ENCODE measurements around the gene STARD5.
"Not testable (repeated sequence)": the region's sequence is repeated elsewhere in the genome, so short reads cannot be mapped to it uniquely, and the experiment has no call there.

Gene STARD5, protein sequence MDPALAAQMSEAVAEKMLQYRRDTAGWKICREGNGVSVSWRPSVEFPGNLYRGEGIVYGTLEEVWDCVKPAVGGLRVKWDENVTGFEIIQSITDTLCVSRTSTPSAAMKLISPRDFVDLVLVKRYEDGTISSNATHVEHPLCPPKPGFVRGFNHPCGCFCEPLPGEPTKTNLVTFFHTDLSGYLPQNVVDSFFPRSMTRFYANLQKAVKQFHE

GRCh38 chr15:81323944-81324881 is at the start of gene STARD5:
Gene STARD5 (minus strand): TSS chr15:81324141. CDS start chr15:81324099, 42 bp downstream.
- peak; percentile 94 for DNase-seq (ENCODE audit: low spot score)

DNA sequence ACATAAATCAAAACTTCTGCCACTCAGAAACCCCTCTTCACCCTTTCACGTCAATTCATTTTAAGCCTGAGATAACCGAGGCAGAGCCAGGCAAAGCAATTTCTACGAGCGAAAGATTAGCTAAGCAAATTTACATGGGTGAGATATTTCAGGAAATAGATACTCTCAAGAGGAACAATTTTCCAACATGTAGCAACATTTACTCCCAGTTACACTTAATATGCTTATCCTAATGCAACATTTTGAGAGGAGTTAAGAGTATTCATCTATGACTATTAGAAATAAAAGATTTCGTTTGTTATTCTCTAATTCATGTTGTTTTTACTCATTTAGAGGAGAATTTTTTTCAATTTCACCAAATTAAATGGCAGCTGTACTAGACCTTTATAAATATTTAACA is 49.2 kb upstream of the STARD5 start:
- no peak for DNase-seq (ENCODE audit: low spot score)

DNA sequence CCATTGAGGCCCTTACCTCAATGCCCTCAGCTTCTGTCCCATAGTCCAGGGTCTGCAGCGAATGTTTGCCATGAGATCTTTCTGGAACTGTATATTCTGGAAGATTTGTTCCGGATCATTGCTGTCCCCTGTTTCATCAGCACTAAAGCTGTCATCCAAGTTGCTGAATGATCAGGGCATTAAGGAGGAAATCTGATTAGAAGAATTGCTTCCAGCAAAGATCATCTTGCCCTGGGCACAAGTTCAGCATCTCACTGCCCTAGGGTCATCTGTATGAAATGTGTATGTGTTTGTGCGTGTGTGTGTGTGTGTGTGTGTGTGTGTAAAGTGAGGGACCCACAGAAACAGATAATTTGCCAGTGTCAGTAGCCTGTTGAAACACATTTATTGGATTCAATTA is 48.6 kb upstream of the STARD5 start:
- DNase-seq (ENCODE audit: low spot score), result no peak

- no peak for DNase-seq (ENCODE audit: low spot score)
Observed at GRCh38 chr15:81363718-81364500, 40.0 kb upstream of the STARD5 start.

- DNase-seq (ENCODE audit: low spot score), result no peak
Observed at GRCh38 chr15:81363276-81363675, 39.3 kb upstream of the STARD5 start.

DNA sequence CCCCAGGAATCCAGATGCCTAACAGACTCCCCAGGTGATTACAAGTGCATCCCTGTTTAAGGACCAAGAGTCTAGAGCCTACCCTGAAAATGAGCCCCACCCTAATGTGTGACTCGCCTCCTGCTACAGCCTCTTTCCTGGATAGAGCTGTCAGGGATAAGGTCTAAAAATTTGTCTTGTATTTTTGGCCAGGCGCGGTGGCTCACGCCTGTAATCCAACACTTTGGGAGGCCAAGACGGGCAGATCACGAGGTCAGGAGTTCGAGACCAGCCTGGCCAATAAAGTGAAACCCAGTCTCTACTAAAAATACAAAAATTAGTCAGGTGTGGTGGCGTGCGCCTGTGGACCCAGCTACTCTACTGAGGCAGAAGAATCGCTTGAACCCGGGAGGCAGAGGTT is 38.8 kb upstream of the STARD5 start:
- no peak for DNase-seq (ENCODE audit: low spot score)

GRCh38 chr15:81361891-81362290 is 38.0 kb upstream of the STARD5 start:
- DNase-seq (ENCODE audit: low spot score), result no peak

- no peak for DNase-seq (ENCODE audit: low spot score)
Observed at GRCh38 chr15:81360491-81360890, 36.5 kb upstream of the STARD5 start.

- no peak for DNase-seq (ENCODE audit: low spot score)
Observed at GRCh38 chr15:81358248-81358647, 34.3 kb upstream of the STARD5 start.

DNA sequence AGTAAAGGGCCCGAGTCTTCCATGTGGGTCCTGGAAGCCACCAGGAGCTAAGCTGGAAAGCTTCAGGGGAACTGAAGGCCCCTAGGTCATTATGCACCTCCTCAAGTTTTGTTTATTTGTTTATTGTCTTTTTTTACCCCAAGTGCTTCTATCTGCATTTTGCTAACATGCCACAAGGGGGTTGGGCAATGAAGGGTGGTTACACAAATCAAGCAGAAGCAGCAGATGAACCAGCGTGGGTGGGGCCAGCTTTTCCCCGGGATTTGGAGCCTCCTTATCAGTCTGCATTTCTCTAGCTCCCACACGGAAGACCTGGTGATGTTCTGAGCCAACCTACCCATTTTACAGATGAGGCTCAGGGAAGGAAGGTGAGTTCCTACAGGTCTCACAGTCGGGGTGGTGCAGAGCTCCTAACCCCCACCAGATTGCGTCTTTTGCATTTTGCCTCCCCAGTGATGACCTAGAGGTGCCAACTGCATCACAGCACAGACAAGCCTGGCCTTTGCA is 33.3 kb upstream of the STARD5 start:
- DNase-seq (ENCODE audit: low spot score), result no peak

GRCh38 chr15:81356252-81356651 is 32.3 kb upstream of the STARD5 start:
- no peak for DNase-seq (ENCODE audit: low spot score)

- no peak for DNase-seq (ENCODE audit: low spot score)
Observed at GRCh38 chr15:81351651-81352050, 27.7 kb upstream of the STARD5 start.

DNA sequence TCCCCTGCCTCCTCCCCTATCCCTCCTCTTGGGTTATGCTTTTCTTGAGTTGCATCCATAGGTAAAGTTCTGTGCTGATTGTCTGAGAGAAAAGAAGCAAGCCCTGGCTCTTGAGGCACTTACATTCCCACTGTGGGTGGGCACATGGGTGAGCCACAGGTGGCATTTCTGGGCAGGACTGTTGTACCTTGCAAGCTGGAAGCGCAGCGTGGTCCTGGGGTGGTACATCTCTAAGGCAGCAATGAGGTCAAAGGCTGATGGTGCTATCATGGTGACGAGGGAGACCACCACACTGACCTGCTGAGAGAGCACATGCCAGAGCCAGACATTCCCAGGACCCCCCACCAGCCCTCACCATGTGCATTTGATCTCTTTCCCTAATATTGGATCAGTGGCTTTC is 25.3 kb upstream of the STARD5 start:
- DNase-seq (ENCODE audit: low spot score), result no peak

GRCh38 chr15:81348691-81349090 is 24.8 kb upstream of the STARD5 start:
- DNase-seq (ENCODE audit: low spot score), result not testable (repeated sequence)

GRCh38 chr15:81347910-81348309 is 24.0 kb upstream of the STARD5 start:
- DNase-seq (ENCODE audit: low spot score), result no peak

- DNase-seq (ENCODE audit: low spot score), result no peak
Observed at GRCh38 chr15:81346611-81347010, 22.7 kb upstream of the STARD5 start.

GRCh38 chr15:81343371-81343770 is 19.4 kb upstream of the STARD5 start:
- DNase-seq (ENCODE audit: low spot score), result no peak

- no peak for DNase-seq (ENCODE audit: low spot score)
Observed at GRCh38 chr15:81341351-81341750, 17.4 kb upstream of the STARD5 start.

- no peak for DNase-seq (ENCODE audit: low spot score)
Observed at GRCh38 chr15:81339851-81340250, 15.9 kb upstream of the STARD5 start.

DNA sequence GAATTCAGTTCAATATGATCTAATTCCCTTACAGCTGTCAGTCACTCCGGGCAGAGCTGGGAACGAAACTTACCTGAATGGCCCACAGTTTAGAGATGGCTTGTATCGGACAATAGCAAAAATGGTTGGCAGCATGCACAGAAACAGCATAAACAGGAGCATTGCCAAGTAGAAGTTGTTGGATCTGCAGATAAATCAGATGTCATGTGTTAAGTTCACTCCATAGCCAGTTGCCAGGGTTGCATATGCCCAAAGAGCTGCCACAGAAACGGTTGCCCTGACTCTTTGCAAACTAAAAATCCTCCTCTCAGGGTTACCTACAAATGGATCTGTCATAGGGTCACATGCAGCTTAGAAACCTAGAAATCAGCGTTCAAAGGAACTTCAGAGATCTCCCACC is 15.4 kb upstream of the STARD5 start:
- no peak for DNase-seq (ENCODE audit: low spot score)

DNA sequence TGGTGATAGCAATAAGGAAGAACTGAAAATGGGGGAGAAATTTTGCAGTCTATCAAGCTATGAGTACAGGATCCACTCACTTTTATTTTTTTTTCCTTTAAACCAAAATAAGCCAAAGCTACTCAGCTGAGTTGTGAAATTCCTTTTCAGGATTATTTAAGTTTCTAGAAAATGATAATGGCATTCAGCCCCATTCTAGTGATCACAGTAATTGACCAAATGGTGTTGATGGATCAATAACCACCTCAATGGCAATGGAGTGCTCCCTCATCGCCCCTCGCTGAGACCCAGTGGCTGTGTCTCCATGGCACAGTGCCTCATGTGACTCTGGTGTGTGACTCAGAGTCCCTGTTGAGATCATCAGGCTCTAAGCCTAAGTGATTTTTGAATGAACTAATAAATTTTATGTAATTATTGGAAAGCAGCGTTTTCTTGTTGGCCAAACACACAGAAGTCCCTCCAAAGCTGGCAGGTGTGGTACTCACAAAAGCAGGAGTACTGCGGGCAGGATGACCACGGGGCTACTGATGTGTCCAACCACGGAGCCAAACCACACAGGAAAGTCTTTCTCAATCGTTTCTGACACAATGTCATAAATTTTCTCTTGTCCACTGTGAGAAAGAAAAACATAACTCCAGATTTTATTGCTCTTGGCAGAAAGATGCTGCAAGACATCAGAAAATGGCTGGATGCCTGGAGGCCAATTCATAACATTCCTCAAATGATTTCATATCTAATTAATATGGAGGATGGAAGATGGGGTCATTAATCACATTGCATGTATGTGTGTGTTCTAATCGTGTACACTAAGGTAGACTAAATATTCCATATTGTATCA is 14.4 kb upstream of the STARD5 start:
- no peak for DNase-seq (ENCODE audit: low spot score)
